Uterus (tissue), 2 donors: Measurements from ENCODE around the gene JHY.

Source experiments
- CTCF ChIP-seq, 4 experiments: fragments of 200-600 bp in 2 of 4; fragments of 450-650 bp in 2 of 4; sonication (generic) in 2 of 4; IDR thresholded peaks; one replicate each; pipeline ENCODE4 v1.5.1; 2016 to 2019; ENCODE audit warnings: antibody characterized with exemption in 4 of 4, mild to moderate bottlenecking in 2 of 4, moderate library complexity in 1 of 4
- POLR2A ChIP-seq, 2 donors: fragments of 450-650 bp; IDR thresholded peaks; one replicate each; pipeline ENCODE4 v1.6.1; 2016; ENCODE audit warnings: antibody characterized with exemption in 2 of 2, mild to moderate bottlenecking in 1 of 2, moderate library complexity in 1 of 2

GRCh38 chr11:122836916-122837315 lies 45.6 kb upstream of the JHY start:
- TF ChIP-seq CTCF (IDR thresholded peaks at IDR 0.05) (no peak), POLR2A (IDR thresholded peaks at IDR 0.05) (no peak)
